HCEC 1CT (cell line): ENCODE measurements around the gene PIH1D1.

ENCODE experiments used
- DNase-seq: peaks from one replicate; pipeline ENCODE4 v3.0.0-alpha.2; 2017

PIH1D1 gene

GRCh38 chr19:49432141-49433073 lies 19.2 kb downstream of the PIH1D1 start:
- DNase-seq: no peak

GRCh38 chr19:49431330-49431749 lies 20.3 kb downstream of the PIH1D1 start:
- DNase-seq: no peak

GRCh38 chr19:49430678-49431329 lies 20.8 kb downstream of the PIH1D1 start:
- no peak for DNase-seq

GRCh38 chr19:49430172-49430677 lies 21.4 kb downstream of the PIH1D1 start:
- no peak for DNase-seq

- DNase-seq: no peak
These were observed 22.8 kb downstream of the PIH1D1 start for GRCh38 chr19:49428547-49429451.

GRCh38 chr19:49427855-49428546 lies 23.6 kb downstream of the PIH1D1 start:
- no peak for DNase-seq

- no peak for DNase-seq
These were observed 24.3 kb downstream of the PIH1D1 start for GRCh38 chr19:49427339-49427738.

GRCh38 chr19:49425922-49426592 lies 25.6 kb downstream of the PIH1D1 start:
- no peak for DNase-seq

GRCh38 chr19:49425178-49425577 lies 26.4 kb downstream of the PIH1D1 start, which contains the start of gene GFY:
TSS of gene GFY (plus strand) at chr19:49425388. CDS start at chr19:49426431, 1,043 bp downstream.
- no peak for DNase-seq

- DNase-seq: no peak
These were observed 27.7 kb downstream of the PIH1D1 start for GRCh38 chr19:49423985-49424303.

- DNase-seq: no peak
These were observed 28.3 kb downstream of the PIH1D1 start, which contains the start of gene PTH2 for GRCh38 chr19:49423071-49423984. TSS of gene PTH2 (minus strand) at chr19:49423441. CDS start at chr19:49423339, 102 bp downstream.

- no peak for DNase-seq
These were observed 29.1 kb downstream of the PIH1D1 start for GRCh38 chr19:49422407-49423070.

GRCh38 chr19:49421878-49422202 lies 29.8 kb downstream of the PIH1D1 start:
- DNase-seq: no peak

- DNase-seq: no peak
These were observed 30.4 kb downstream of the PIH1D1 start for GRCh38 chr19:49421039-49421877.

GRCh38 chr19:49420227-49420626 lies 31.4 kb downstream of the PIH1D1 start:
- DNase-seq: no peak

GRCh38 chr19:49419173-49419572 lies 32.4 kb downstream of the PIH1D1 start:
- no peak for DNase-seq

- DNase-seq: no peak
These were observed 33.1 kb downstream of the PIH1D1 start for GRCh38 chr19:49418511-49418910.

GRCh38 chr19:49417088-49417487 lies 34.5 kb downstream of the PIH1D1 start:
- DNase-seq: no peak

- DNase-seq: no peak
These were observed 35.8 kb downstream of the PIH1D1 start for GRCh38 chr19:49415810-49416200.
